Fibroblast of upper back skin (primary cell): ENCODE data around the gene CASR.
A peak's percentile ranks its signal among the peaks of the same experiment; 100 is the strongest.

Source experiments
- DNase-seq: peaks from one replicate; pipeline ENCODE4 v3.0.0-alpha.2; 2013

CASR gene

GRCh38 chr3:122258757-122259371, 75.4 kb downstream of the CASR start:
- peak; percentile 59 for DNase-seq

GRCh38 chr3:122260206-122260605, 76.7 kb downstream of the CASR start:
- DNase-seq = no peak

GRCh38 chr3:122263058-122263457, 79.6 kb downstream of the CASR start:
- no peak for DNase-seq

GRCh38 chr3:122263974-122264588, 80.6 kb downstream of the CASR start:
- no peak for DNase-seq

GRCh38 chr3:122265957-122266356, 82.5 kb downstream of the CASR start:
- no peak for DNase-seq

GRCh38 chr3:122268257-122269024, 85.0 kb downstream of the CASR start:
- DNase-seq = no peak

GRCh38 chr3:122269045-122269444, 85.6 kb downstream of the CASR start:
- DNase-seq = no peak

- DNase-seq = no peak
These were observed 87.9 kb downstream of the CASR start for GRCh38 chr3:122271246-122271898.

- no peak for DNase-seq
These were observed 89.4 kb downstream of the CASR start for GRCh38 chr3:122272879-122273278.

GRCh38 chr3:122273498-122273897, 90.0 kb downstream of the CASR start:
- no peak for DNase-seq

GRCh38 chr3:122281891-122282290, 98.4 kb downstream of the CASR start:
- DNase-seq = no peak

GRCh38 chr3:122283796-122284445, 100.5 kb downstream of the CASR start:
- no peak for DNase-seq

GRCh38 chr3:122284486-122284885, 101.0 kb downstream of the CASR start:
- DNase-seq = no peak

- no peak for DNase-seq
These were observed 110.9 kb downstream of the CASR start for GRCh38 chr3:122294359-122294758.

GRCh38 chr3:122295266-122296062, 112.0 kb downstream of the CASR start:
- no peak for DNase-seq

GRCh38 chr3:122298239-122298638, 114.8 kb downstream of the CASR start:
- DNase-seq = no peak

- no peak for DNase-seq
These were observed 115.7 kb downstream of the CASR start for GRCh38 chr3:122299215-122299614.

GRCh38 chr3:122299872-122300460, 116.5 kb downstream of the CASR start:
- peak; percentile 9 for DNase-seq

- DNase-seq = no peak
These were observed 117.6 kb downstream of the CASR start for GRCh38 chr3:122301063-122301462.

- no peak for DNase-seq
These were observed 122.6 kb downstream of the CASR start for GRCh38 chr3:122305818-122306621.

GRCh38 chr3:122306622-122306953, 123.1 kb downstream of the CASR start:
- DNase-seq = no peak
